ENCODE results near the gene SPTB. TPM values are rescaled to one million over a fixed set of nuclear protein-coding genes. Genes with fewer than 3 reads are reported as not detected.

SPTB gene
- total RNA-seq, 2 experiments from 2014 or later, result 0.31 to 0.32 TPM

- H3K27me3 Mint-ChIP-seq, result peaks cover 7% of the 10 kb centered on the region
- H3K4me3 Mint-ChIP-seq, result no peak overlapping the region
- H3K4me1 Mint-ChIP-seq, result peaks cover 4% of the 10 kb centered on the region
- H3K36me3 Mint-ChIP-seq, result no peaks in the 10 kb centered on the region
- H3K27ac Mint-ChIP-seq, result no peak overlapping the region
- H3K9me3 Mint-ChIP-seq, result no peaks in the 10 kb centered on the region
- DNase-seq, result no peak
These were observed 54.2 kb downstream of the SPTB start for GRCh38 chr14:64825509-64825908.

- Mint-ChIP-seq H3K4me1 (peaks cover 4% of the 10 kb centered on the region), H3K27me3 (peaks cover 7% of the 10 kb centered on the region), H3K36me3 (no peaks in the 10 kb centered on the region), H3K4me3 (no peak overlapping the region), H3K27ac (no peak overlapping the region), H3K9me3 (no peaks in the 10 kb centered on the region)
- no peak for DNase-seq
These were observed 54.7 kb downstream of the SPTB start for GRCh38 chr14:64825006-64825405.

- DNase-seq, result no peak
- H3K4me1 Mint-ChIP-seq, result peaks cover 4% of the 10 kb centered on the region
- no peaks in the 10 kb centered on the region for H3K9me3 Mint-ChIP-seq
- peaks cover 7% of the 10 kb centered on the region for H3K27me3 Mint-ChIP-seq
- H3K4me3 Mint-ChIP-seq, result no peak overlapping the region
- H3K36me3 Mint-ChIP-seq, result no peaks in the 10 kb centered on the region
- no peak overlapping the region for H3K27ac Mint-ChIP-seq
These were observed 55.2 kb downstream of the SPTB start for GRCh38 chr14:64824471-64824870.

GRCh38 chr14:64823305-64823861 lies 56.3 kb downstream of the SPTB start:
- Mint-ChIP-seq H3K4me3 (peak overlapping the region; percentile 37), H3K9me3 (no peaks in the 10 kb centered on the region), H3K27ac (no peak overlapping the region), H3K27me3 (peaks cover 7% of the 10 kb centered on the region), H3K4me1 (peaks cover 4% of the 10 kb centered on the region), H3K36me3 (no peaks in the 10 kb centered on the region)
- DNase-seq, result peak; percentile 67

GRCh38 chr14:64821651-64822050 lies 58.1 kb downstream of the SPTB start:
- H3K36me3 Mint-ChIP-seq, result no peaks in the 10 kb centered on the region
- no peak overlapping the region for H3K4me3 Mint-ChIP-seq
- no peak for DNase-seq
- no peak overlapping the region for H3K27ac Mint-ChIP-seq
- peaks cover 7% of the 10 kb centered on the region for H3K27me3 Mint-ChIP-seq
- H3K9me3 Mint-ChIP-seq, result no peaks in the 10 kb centered on the region
- H3K4me1 Mint-ChIP-seq, result peaks cover 4% of the 10 kb centered on the region

- peaks cover 1% of the 10 kb centered on the region for H3K4me1 Mint-ChIP-seq
- no peak overlapping the region for H3K27ac Mint-ChIP-seq
- H3K27me3 Mint-ChIP-seq, result peaks cover 9% of the 10 kb centered on the region
- H3K36me3 Mint-ChIP-seq, result no peaks in the 10 kb centered on the region
- no peak for DNase-seq
- no peaks in the 10 kb centered on the region for H3K9me3 Mint-ChIP-seq
- H3K4me3 Mint-ChIP-seq, result no peak overlapping the region
These were observed 61.6 kb downstream of the SPTB start for GRCh38 chr14:64818151-64818550.

GRCh38 chr14:64817631-64818030 lies 62.1 kb downstream of the SPTB start:
- Mint-ChIP-seq H3K4me3 (no peak overlapping the region), H3K36me3 (no peaks in the 10 kb centered on the region), H3K4me1 (no peaks in the 10 kb centered on the region), H3K9me3 (no peaks in the 10 kb centered on the region), H3K27me3 (peaks cover 9% of the 10 kb centered on the region), H3K27ac (no peak overlapping the region)
- DNase-seq, result no peak

GRCh38 chr14:64816221-64816783 lies 63.4 kb downstream of the SPTB start:
- H3K9me3 Mint-ChIP-seq, result no peaks in the 10 kb centered on the region
- no peak overlapping the region for H3K27ac Mint-ChIP-seq
- DNase-seq, result no peak
- no peaks in the 10 kb centered on the region for H3K36me3 Mint-ChIP-seq
- no peak overlapping the region for H3K4me3 Mint-ChIP-seq
- peaks cover 1% of the 10 kb centered on the region for H3K4me1 Mint-ChIP-seq
- H3K27me3 Mint-ChIP-seq, result peaks cover 9% of the 10 kb centered on the region

- H3K36me3 Mint-ChIP-seq, result no peaks in the 10 kb centered on the region
- no peak overlapping the region for H3K27ac Mint-ChIP-seq
- DNase-seq, result no peak
- peaks cover 9% of the 10 kb centered on the region for H3K27me3 Mint-ChIP-seq
- peaks cover 1% of the 10 kb centered on the region for H3K4me1 Mint-ChIP-seq
- no peak overlapping the region for H3K4me3 Mint-ChIP-seq
- no peaks in the 10 kb centered on the region for H3K9me3 Mint-ChIP-seq
These were observed 64.5 kb downstream of the SPTB start for GRCh38 chr14:64815257-64815656.

GRCh38 chr14:64812412-64812811 lies 67.3 kb downstream of the SPTB start:
- Mint-ChIP-seq H3K4me1 (peaks cover 1% of the 10 kb centered on the region), H3K9me3 (no peaks in the 10 kb centered on the region), H3K27me3 (peaks cover 16% of the 10 kb centered on the region), H3K4me3 (no peak overlapping the region), H3K36me3 (no peaks in the 10 kb centered on the region), H3K27ac (no peak overlapping the region)
- DNase-seq, result peak; percentile 32

GRCh38 chr14:64811676-64812075 lies 68.0 kb downstream of the SPTB start:
- H3K4me3 Mint-ChIP-seq, result no peak overlapping the region
- peaks cover 16% of the 10 kb centered on the region for H3K27me3 Mint-ChIP-seq
- H3K4me1 Mint-ChIP-seq, result peaks cover 1% of the 10 kb centered on the region
- H3K36me3 Mint-ChIP-seq, result no peaks in the 10 kb centered on the region
- no peaks in the 10 kb centered on the region for H3K9me3 Mint-ChIP-seq
- no peak for DNase-seq
- H3K27ac Mint-ChIP-seq, result no peak overlapping the region

GRCh38 chr14:64808449-64808848 lies 71.3 kb downstream of the SPTB start:
- no peak overlapping the region for H3K4me3 Mint-ChIP-seq
- no peak for DNase-seq
- H3K4me1 Mint-ChIP-seq, result peaks cover 1% of the 10 kb centered on the region
- no peak overlapping the region for H3K27ac Mint-ChIP-seq
- H3K27me3 Mint-ChIP-seq, result peaks cover 6% of the 10 kb centered on the region
- H3K9me3 Mint-ChIP-seq, result no peaks in the 10 kb centered on the region
- no peaks in the 10 kb centered on the region for H3K36me3 Mint-ChIP-seq

- H3K4me3 Mint-ChIP-seq, result no peak overlapping the region
- H3K4me1 Mint-ChIP-seq, result peaks cover 1% of the 10 kb centered on the region
- H3K36me3 Mint-ChIP-seq, result no peaks in the 10 kb centered on the region
- no peak overlapping the region for H3K27ac Mint-ChIP-seq
- DNase-seq, result no peak
- H3K9me3 Mint-ChIP-seq, result no peaks in the 10 kb centered on the region
- H3K27me3 Mint-ChIP-seq, result peaks cover 6% of the 10 kb centered on the region
These were observed 72.2 kb downstream of the SPTB start for GRCh38 chr14:64807551-64807950.

GRCh38 chr14:64806862-64807495 lies 72.7 kb downstream of the SPTB start:
- Mint-ChIP-seq H3K27ac (no peak overlapping the region), H3K9me3 (no peaks in the 10 kb centered on the region), H3K4me1 (peaks cover 1% of the 10 kb centered on the region), H3K36me3 (no peaks in the 10 kb centered on the region), H3K4me3 (no peak overlapping the region), H3K27me3 (peaks cover 6% of the 10 kb centered on the region)
- DNase-seq, result no peak

- no peak for DNase-seq
- Mint-ChIP-seq H3K27me3 (peaks cover 6% of the 10 kb centered on the region), H3K4me3 (no peak overlapping the region), H3K9me3 (no peaks in the 10 kb centered on the region), H3K4me1 (no peaks in the 10 kb centered on the region), H3K27ac (no peak overlapping the region), H3K36me3 (no peaks in the 10 kb centered on the region)
These were observed 73.4 kb downstream of the SPTB start for GRCh38 chr14:64806202-64806861.
